OCI-LY1 (cell line): Measurements from ENCODE around the gene GFOD2.

ENCODE experiments used
- H2AFZ ChIP-seq: fragments of 200-600 bp; sonication (generic), shearing (Covaris generic); 2 replicates; pipeline ENCODE4 v1.6.0; 2014; ENCODE audit warnings: antibody characterized with exemption, mild to moderate bottlenecking, low read length
- H3F3A ChIP-seq: fragments of 200-600 bp; sonication (generic), shearing (Covaris generic); 2 replicates; pipeline ENCODE4 v1.6.0; 2014; ENCODE audit warnings: mild to moderate bottlenecking, antibody characterized with exemption, low read length, moderate library complexity; ENCODE audit not compliant: insufficient read depth
- H3K27ac ChIP-seq: fragments of 200-600 bp; sonication (generic); 2 replicates; pipeline ENCODE4 v1.5.1; 2014; ENCODE audit warnings: low read length, mixed run types, mild to moderate bottlenecking, low read depth; ENCODE audit not compliant: poor library complexity, severe bottlenecking
- H3K27me3 ChIP-seq: fragments of 200-600 bp; sonication (generic); 2 replicates; pipeline ENCODE4 v1.6.0; 2014; ENCODE audit warnings: antibody characterized with exemption, mild to moderate bottlenecking, low read length, moderate library complexity; ENCODE audit not compliant: insufficient read depth
- H3K36me3 ChIP-seq: fragments of 200-600 bp; sonication (generic); 2 replicates; pipeline ENCODE4 v1.6.1; 2014; ENCODE audit warnings: mild to moderate bottlenecking, antibody characterized with exemption, low read length, moderate library complexity, mixed read lengths; ENCODE audit not compliant: insufficient read depth
- H3K4me1 ChIP-seq: fragments of 200-600 bp; sonication (generic); 2 replicates; pipeline ENCODE4 v1.5.1; 2014; ENCODE audit warnings: mild to moderate bottlenecking, low read length, moderate library complexity; ENCODE audit not compliant: insufficient read depth, severe bottlenecking
- H3K4me2 ChIP-seq: fragments of 200-600 bp; sonication (generic), shearing (Covaris generic); 2 replicates; pipeline ENCODE4 v1.6.1; 2014; ENCODE audit warnings: low read length
- H3K4me3 ChIP-seq: fragments of 200-600 bp; sonication (generic); 2 replicates; pipeline ENCODE4 v1.5.1; 2014; ENCODE audit warnings: low read length, low read depth, mild to moderate bottlenecking, mixed read lengths; ENCODE audit not compliant: poor library complexity, severe bottlenecking
- H3K79me2 ChIP-seq: fragments of 200-600 bp; shearing (Covaris generic); 2 replicates; pipeline ENCODE4 v1.6.1; 2016; ENCODE audit warnings: mixed run types, low read length, mixed read lengths; ENCODE audit not compliant: insufficient read depth
- H3K9ac ChIP-seq: fragments of 200-600 bp; sonication (generic), shearing (Covaris generic); 2 replicates; pipeline ENCODE4 v1.6.1; 2014; ENCODE audit warnings: mild to moderate bottlenecking, low read length, mixed read lengths
- H3K9me2 ChIP-seq: fragments of 200-600 bp; sonication (generic), shearing (Covaris generic); 2 replicates; pipeline ENCODE4 v1.6.1; 2014; ENCODE audit warnings: low read depth, mild to moderate bottlenecking, low read length, mixed read lengths
- H3K9me3 ChIP-seq: fragments of 200-600 bp; shearing (Covaris generic); 2 replicates; pipeline ENCODE4 v1.6.1; 2014; ENCODE audit warnings: low read length, mixed read lengths
- H4K20me1 ChIP-seq: fragments of 200-600 bp; sonication (generic), shearing (Covaris generic); 2 replicates; pipeline ENCODE4 v1.6.0; 2016; ENCODE audit warnings: mild to moderate bottlenecking, low read length; ENCODE audit not compliant: insufficient read depth
- CTCF ChIP-seq: fragments of 200-600 bp; sonication (generic), shearing (Covaris generic); IDR thresholded peaks from 2 replicates; pipeline ENCODE4 v1.5.1; 2017; ENCODE audit warnings: mild to moderate bottlenecking, antibody characterized with exemption, low read length, moderate library complexity, mixed read lengths
- EZH2 ChIP-seq: fragments of 200-600 bp; sonication (generic), shearing (Covaris generic); IDR thresholded peaks from 2 replicates; pipeline ENCODE4 v1.8.0; 2017; ENCODE audit warnings: borderline replicate concordance, mixed run types, mild to moderate bottlenecking, antibody characterized with exemption, low read length, moderate library complexity, mixed read lengths

The GFOD2 gene

DNA sequence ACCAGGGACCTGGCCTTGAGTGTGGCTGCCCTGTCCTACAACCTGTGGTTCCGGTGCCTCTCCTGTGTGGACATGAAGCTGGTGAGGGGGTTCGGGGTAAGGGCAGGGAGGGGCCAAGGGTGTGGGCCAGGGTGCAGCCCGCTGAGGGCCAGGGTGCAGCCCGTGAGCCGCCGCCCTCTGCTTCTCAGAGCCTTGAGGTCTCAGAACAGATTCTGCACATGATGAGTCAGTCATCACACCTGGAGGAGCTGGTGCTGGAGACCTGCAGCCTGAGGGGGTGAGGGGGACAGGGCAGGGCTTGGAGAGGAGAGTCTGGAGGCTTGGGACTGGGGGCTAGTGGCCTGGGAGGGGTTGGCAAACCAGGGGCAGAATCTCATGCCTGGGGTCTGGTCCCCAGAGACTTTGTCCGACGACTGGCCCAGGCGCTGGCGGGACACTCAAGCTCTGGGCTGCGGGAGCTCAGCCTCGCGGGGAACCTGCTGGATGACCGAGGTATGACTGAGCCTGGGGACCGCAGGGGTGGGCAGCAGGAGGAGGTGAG lies 71.9 kb downstream of the GFOD2 start:
- TF ChIP-seq EZH2 (no peak), CTCF (no peak)
- Histone ChIP-seq H3K79me2 (no peaks in the 10 kb centered on the region), H3K36me3 (peaks cover 57% of the 10 kb centered on the region), H3K9me2 (no peaks in the 10 kb centered on the region), H2AFZ (no peak overlapping the region), H3K27ac (no peak overlapping the region), H3K9me3 (no peaks in the 10 kb centered on the region), H3K4me2 (no peak overlapping the region), H3K27me3 (no peaks in the 10 kb centered on the region), H3F3A (peaks cover 5% of the 10 kb centered on the region; the same call in 1 of the 2 replicates), H3K9ac (no peak overlapping the region), H4K20me1 (no peaks in the 10 kb centered on the region), H3K4me1 (peaks cover 30% of the 10 kb centered on the region), H3K4me3 (no peak overlapping the region)

- peak overlapping the region; percentile 85 for H3K27ac ChIP-seq
- H2AFZ ChIP-seq, result no peak overlapping the region
- peak overlapping the region; percentile 98 for H3K9ac ChIP-seq
- TF ChIP-seq EZH2 (no peak), CTCF (no peak)
- H3K36me3 ChIP-seq, result peaks cover 41% of the 10 kb centered on the region
- H4K20me1 ChIP-seq, result no peaks in the 10 kb centered on the region
- peaks cover 5% of the 10 kb centered on the region; the same call in 1 of the 2 replicates for H3F3A ChIP-seq
- H3K9me2 ChIP-seq, result no peaks in the 10 kb centered on the region
- H3K4me2 ChIP-seq, result peak overlapping the region; percentile 92
- H3K27me3 ChIP-seq, result no peaks in the 10 kb centered on the region
- H3K9me3 ChIP-seq, result no peaks in the 10 kb centered on the region
- peak overlapping the region; percentile 86 for H3K4me3 ChIP-seq
- H3K4me1 ChIP-seq, result peaks cover 30% of the 10 kb centered on the region
- no peaks in the 10 kb centered on the region for H3K79me2 ChIP-seq
Observed at GRCh38 chr16:67645397-67646121, 73.6 kb downstream of the GFOD2 start.

GRCh38 chr16:67644038-67644437 lies 75.1 kb downstream of the GFOD2 start:
- no peak for TF ChIP-seq EZH2
- H3K4me1 ChIP-seq, result peaks cover 30% of the 10 kb centered on the region
- H3K36me3 ChIP-seq, result peaks cover 33% of the 10 kb centered on the region
- H3K4me3 ChIP-seq, result peak overlapping the region; percentile 86
- H4K20me1 ChIP-seq, result no peaks in the 10 kb centered on the region
- H3K9me3 ChIP-seq, result no peaks in the 10 kb centered on the region
- peak overlapping the region; percentile 92 for H3K4me2 ChIP-seq
- H3K27me3 ChIP-seq, result no peaks in the 10 kb centered on the region
- H3K9ac ChIP-seq, result peak overlapping the region; percentile 98; the same call in 1 of the 2 replicates
- peaks cover 5% of the 10 kb centered on the region; the same call in 1 of the 2 replicates for H3F3A ChIP-seq
- no peaks in the 10 kb centered on the region for H3K9me2 ChIP-seq
- peak overlapping the region; percentile 49 for H3K27ac ChIP-seq
- H2AFZ ChIP-seq, result no peak overlapping the region
- no peaks in the 10 kb centered on the region for H3K79me2 ChIP-seq
